Measurements from ENCODE around the gene SCIN. TPM values are rescaled to one million over a fixed set of nuclear protein-coding genes. Genes with fewer than 3 reads are reported as not detected.

The SCIN gene
- total RNA-seq, 2 experiments from 2014 or later: not detected

DNA sequence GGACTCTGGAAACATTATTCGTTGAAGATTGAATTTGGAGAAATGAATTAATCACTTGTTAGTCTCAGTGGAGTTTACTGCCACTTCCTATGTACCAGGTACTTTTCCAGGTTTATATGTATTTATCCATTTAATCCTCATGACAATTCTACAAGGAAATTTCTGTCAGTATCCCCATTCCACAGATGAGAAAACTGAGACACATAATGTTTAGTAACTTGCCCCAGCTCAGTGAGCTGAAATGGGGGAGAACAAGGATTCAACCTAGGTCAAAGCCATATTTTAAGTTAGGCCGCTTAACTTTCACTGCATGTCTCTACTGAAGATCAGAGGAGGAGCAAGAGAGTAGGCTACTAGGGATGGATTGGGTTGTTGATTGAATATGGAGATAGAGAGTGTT is 4.6 kb upstream of the SCIN start:
- Histone ChIP-seq H3K27ac (ENCODE audit: low read depth, low read length, poor library complexity, severe bottlenecking) (no peak overlapping the region), H3K79me2 (ENCODE audit: insufficient read depth, low read depth, low read length) (no peaks in the 10 kb centered on the region), H3K4me3 (ENCODE audit: low read depth, low read length, poor library complexity, severe bottlenecking) (no peak overlapping the region), H3K9me3 (ENCODE audit: low read length) (no peaks in the 10 kb centered on the region), H3K4me2 (ENCODE audit: low read length) (no peak overlapping the region), H4K20me1 (ENCODE audit: insufficient read depth, low read length) (no peaks in the 10 kb centered on the region), H3K4me1 (ENCODE audit: insufficient read depth, low read length, poor library complexity, severe bottlenecking) (no peaks in the 10 kb centered on the region), H3K36me3 (ENCODE audit: insufficient read depth, low read length) (no peaks in the 10 kb centered on the region), H3K9me2 (ENCODE audit: insufficient read depth, low read length) (no peaks in the 10 kb centered on the region), H2AFZ (ENCODE audit: low read length) (no peak overlapping the region)
- no peak for DNase-seq (ENCODE audit: low spot score)
- intact Hi-C loops (cut with micrococcal nuclease; ENCODE audit: unreplicated experiment): no loop called here
- TF ChIP-seq EZH2phosphoT487 (IDR thresholded peaks at IDR 0.05; ENCODE audit: borderline replicate concordance, low read depth, low read length): no peak
- TF ChIP-seq, protein P1, sequence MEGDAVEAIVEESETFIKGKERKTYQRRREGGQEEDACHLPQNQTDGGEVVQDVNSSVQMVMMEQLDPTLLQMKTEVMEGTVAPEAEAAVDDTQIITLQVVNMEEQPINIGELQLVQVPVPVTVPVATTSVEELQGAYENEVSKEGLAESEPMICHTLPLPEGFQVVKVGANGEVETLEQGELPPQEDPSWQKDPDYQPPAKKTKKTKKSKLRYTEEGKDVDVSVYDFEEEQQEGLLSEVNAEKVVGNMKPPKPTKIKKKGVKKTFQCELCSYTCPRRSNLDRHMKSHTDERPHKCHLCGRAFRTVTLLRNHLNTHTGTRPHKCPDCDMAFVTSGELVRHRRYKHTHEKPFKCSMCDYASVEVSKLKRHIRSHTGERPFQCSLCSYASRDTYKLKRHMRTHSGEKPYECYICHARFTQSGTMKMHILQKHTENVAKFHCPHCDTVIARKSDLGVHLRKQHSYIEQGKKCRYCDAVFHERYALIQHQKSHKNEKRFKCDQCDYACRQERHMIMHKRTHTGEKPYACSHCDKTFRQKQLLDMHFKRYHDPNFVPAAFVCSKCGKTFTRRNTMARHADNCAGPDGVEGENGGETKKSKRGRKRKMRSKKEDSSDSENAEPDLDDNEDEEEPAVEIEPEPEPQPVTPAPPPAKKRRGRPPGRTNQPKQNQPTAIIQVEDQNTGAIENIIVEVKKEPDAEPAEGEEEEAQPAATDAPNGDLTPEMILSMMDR (conservative IDR thresholded peaks at IDR 0.05; ENCODE audit: low read length): no peak
- ChIA-PET POLR2A (no interaction called here), CTCF (ENCODE audit: unreplicated experiment) (no interaction called here)
- no TSS peak for BruUV-seq (replicated peaks)

GRCh38 chr7:12567015-12567414 is 3.5 kb upstream of the SCIN start:
- H3K9me2 ChIP-seq (ENCODE audit: insufficient read depth, low read length): no peaks in the 10 kb centered on the region
- no TSS peak for BruUV-seq (replicated peaks)
- ChIA-PET CTCF (ENCODE audit: unreplicated experiment) (no interaction called here), POLR2A (interaction anchor here (0.8 to 0.9 kb wide), 2 partner anchors 16 to 1299 kb away, joined by 3 read pairs; no protein-coding TSS in a partner anchor)
- H3K79me2 ChIP-seq (ENCODE audit: insufficient read depth, low read depth, low read length): no peaks in the 10 kb centered on the region
- H3K4me3 ChIP-seq (ENCODE audit: low read depth, low read length, poor library complexity, severe bottlenecking): no peak overlapping the region
- H2AFZ ChIP-seq (ENCODE audit: low read length): no peak overlapping the region
- no peak for TF ChIP-seq EZH2phosphoT487 (IDR thresholded peaks at IDR 0.05; ENCODE audit: borderline replicate concordance, low read depth, low read length)
- TF ChIP-seq, protein P1 (conservative IDR thresholded peaks at IDR 0.05; ENCODE audit: low read length): no peak
- H3K27ac ChIP-seq (ENCODE audit: low read depth, low read length, poor library complexity, severe bottlenecking): no peak overlapping the region
- DNase-seq (ENCODE audit: low spot score): no peak
- no peaks in the 10 kb centered on the region for H3K9me3 ChIP-seq (ENCODE audit: low read length)
- no peaks in the 10 kb centered on the region for H3K36me3 ChIP-seq (ENCODE audit: insufficient read depth, low read length)
- intact Hi-C loops (cut with micrococcal nuclease; ENCODE audit: unreplicated experiment): no loop called here
- no peaks in the 10 kb centered on the region for H4K20me1 ChIP-seq (ENCODE audit: insufficient read depth, low read length)
- no peaks in the 10 kb centered on the region for H3K4me1 ChIP-seq (ENCODE audit: insufficient read depth, low read length, poor library complexity, severe bottlenecking)
- H3K4me2 ChIP-seq (ENCODE audit: low read length): no peak overlapping the region

DNA sequence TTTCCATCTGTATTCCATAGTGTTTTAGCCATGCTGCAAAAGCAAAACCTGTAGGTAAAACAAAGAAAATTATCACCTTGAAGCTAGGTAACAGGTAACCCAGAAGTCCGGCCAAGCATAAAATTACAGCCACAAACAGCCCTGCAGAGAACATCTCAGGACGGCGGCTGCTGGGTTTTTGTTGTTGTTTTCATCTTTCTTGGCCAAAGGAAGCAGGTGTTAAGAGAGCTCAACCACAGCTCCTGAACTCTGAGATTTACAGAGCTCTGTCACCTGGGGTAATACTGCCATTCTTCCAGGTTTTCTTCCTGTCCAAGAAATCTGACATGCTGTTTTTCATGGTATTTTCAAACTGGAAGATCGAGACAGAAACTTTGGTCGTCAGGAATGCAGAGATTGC is 847 bp upstream of the SCIN start:
- no peaks in the 10 kb centered on the region for H3K9me3 ChIP-seq (ENCODE audit: low read length)
- no peaks in the 10 kb centered on the region for H4K20me1 ChIP-seq (ENCODE audit: insufficient read depth, low read length)
- no peak overlapping the region; the same call in 1 of the 2 replicates for H2AFZ ChIP-seq (ENCODE audit: low read length)
- intact Hi-C loops (cut with micrococcal nuclease; ENCODE audit: unreplicated experiment): no loop called here
- no peak for TF ChIP-seq EZH2phosphoT487 (IDR thresholded peaks at IDR 0.05; ENCODE audit: borderline replicate concordance, low read depth, low read length)
- TF ChIP-seq, protein P1 (conservative IDR thresholded peaks at IDR 0.05; ENCODE audit: low read length): no peak
- POLR2A ChIA-PET: interaction anchor here (0.6 kb wide), 1 partner anchor 165 kb away, joined by 3 read pairs; no protein-coding TSS in a partner anchor
- no peaks in the 10 kb centered on the region for H3K9me2 ChIP-seq (ENCODE audit: insufficient read depth, low read length)
- no peaks in the 10 kb centered on the region for H3K4me1 ChIP-seq (ENCODE audit: insufficient read depth, low read length, poor library complexity, severe bottlenecking)
- H3K27ac ChIP-seq (ENCODE audit: low read depth, low read length, poor library complexity, severe bottlenecking): no peak overlapping the region
- no TSS peak for BruUV-seq (replicated peaks)
- no peak for DNase-seq (ENCODE audit: low spot score)
- no peaks in the 10 kb centered on the region for H3K79me2 ChIP-seq (ENCODE audit: insufficient read depth, low read depth, low read length)
- no peak overlapping the region for H3K4me2 ChIP-seq (ENCODE audit: low read length)
- H3K4me3 ChIP-seq (ENCODE audit: low read depth, low read length, poor library complexity, severe bottlenecking): no peak overlapping the region
- H3K36me3 ChIP-seq (ENCODE audit: insufficient read depth, low read length): no peaks in the 10 kb centered on the region
- CTCF ChIA-PET (ENCODE audit: unreplicated experiment): no interaction called here
